GM12878 (cell line): Measurements from ENCODE around the gene HSPB1. TPM values are rescaled to one million over a fixed set of nuclear protein-coding genes. Genes with fewer than 3 reads are reported as not detected.

Experiments used
- CHD1 ChIP-seq: IDR thresholded peaks from 2 replicates; pipeline ENCODE4 v1.6.1; 2012; ENCODE audit warnings: low read depth, low read length, improper control_type of control experiment
- CREB1 ChIP-seq: IDR thresholded peaks from 2 replicates; pipeline ENCODE4 v1.6.1; 2012; ENCODE audit warnings: low read depth, mild to moderate bottlenecking, inconsistent platforms
- IKZF1 ChIP-seq: fragments of 450-650 bp; conservative IDR thresholded peaks from 2 replicates; pipeline ENCODE4 v1.6.1; 2017; ENCODE audit warnings: antibody characterized with exemption, mild to moderate bottlenecking
- IRF4 ChIP-seq: IDR thresholded peaks from 2 replicates; pipeline ENCODE4 v1.6.1; 2011; ENCODE audit warnings: low read depth, low read length
- MEF2B ChIP-seq: fragments of 450-650 bp; IDR thresholded peaks from 2 replicates; pipeline ENCODE4 v1.6.1; 2018; ENCODE audit warnings: mild to moderate bottlenecking, moderate library complexity; ENCODE audit not compliant: partially characterized antibody, poor library complexity, severe bottlenecking
- NFYA ChIP-seq: IDR thresholded peaks from 2 replicates; pipeline ENCODE4 v1.6.1; 2011; ENCODE audit warnings: low read depth, mild to moderate bottlenecking, low read length, improper control_type of control experiment, borderline replicate concordance
- NFYB ChIP-seq: IDR thresholded peaks from 2 replicates; pipeline ENCODE4 v1.6.1; 2011; ENCODE audit warnings: low read depth, mild to moderate bottlenecking, low read length, improper control_type of control experiment, moderate library complexity; ENCODE audit not compliant: insufficient read depth
- POLR2AphosphoS2 ChIP-seq: IDR thresholded peaks from 2 replicates; pipeline ENCODE4 v1.6.1; 2011; ENCODE audit warnings: low read depth, mild to moderate bottlenecking, low read length, improper control_type of control experiment, moderate library complexity
- RAD21 ChIP-seq: IDR thresholded peaks from 2 replicates; pipeline ENCODE4 v1.6.1; 2011; ENCODE audit warnings: mild to moderate bottlenecking, low read depth, low read length, moderate library complexity; ENCODE audit not compliant: insufficient read depth
- RBBP5 ChIP-seq: fragments of 200-600 bp; sonication (generic); conservative IDR thresholded peaks from 2 replicates; pipeline ENCODE4 v1.6.1; 2016
- RUNX3 ChIP-seq: IDR thresholded peaks from 2 replicates; pipeline ENCODE4 v1.6.1; 2012; ENCODE audit warnings: low read length, inconsistent platforms
- ZNF622 ChIP-seq: fragments of 450-650 bp; IDR thresholded peaks from 2 replicates; pipeline ENCODE4 v1.6.1; 2017; ENCODE audit warnings: mild to moderate bottlenecking, inconsistent platforms
- polyA plus RNA-seq, 11 experiments: library from polyadenylated mRNA; depleted of rRNA in 4 of 11; unstranded in 6 of 11; stranded (reverse) in 5 of 11; fragments of >200 nt; fragmentation: Nextera tagmentation in 4 of 11; fragmentation: Illumina TruSeq in 1 of 11; extraction: Ambion mirVana in 4 of 11; extraction: Trizol in 1 of 11; gene quantifications; 1 replicate in 1 of 11; 2 replicates in 10 of 11; pipeline versions ENCODE4 v1.2.1 to v1.2.3, GENCODE V29; 2011 to 2016; ENCODE audit warnings: inconsistent platforms in 2 of 11, missing spikeins in 2 of 11, low read depth in 1 of 11
- total RNA-seq, 4 experiments: library from RNA; depleted of rRNA in 3 of 4; stranded (reverse); fragments of >200 nt in 3 of 4; fragmentation: Illumina TruSeq in 1 of 4; extraction: Trizol in 1 of 4; gene quantifications; 2 replicates each; pipeline versions ENCODE4 v1.2.1 to v1.2.3, GENCODE V29; 2013 to 2021
- TF ChIP-seq, protein P1 (sequence below): fragments of 450-650 bp; IDR thresholded peaks from 2 replicates; pipeline ENCODE4 v1.6.1; 2017; ENCODE audit warnings: mild to moderate bottlenecking, low read depth, inconsistent platforms; ENCODE audit not compliant: poor library complexity, severe bottlenecking
- TF ChIP-seq, protein P2 (sequence below): fragments of 450-650 bp; IDR thresholded peaks from 2 replicates; pipeline ENCODE4 v1.6.1; 2018; ENCODE audit warnings: borderline replicate concordance, mild to moderate bottlenecking; ENCODE audit not compliant: partially characterized antibody
- TF ChIP-seq, protein P3 (sequence below): IDR thresholded peaks from 2 replicates; pipeline ENCODE4 v1.6.1; 2011; ENCODE audit warnings: low read depth, mild to moderate bottlenecking, low read length, moderate library complexity, borderline replicate concordance; ENCODE audit errors: extremely low read depth
- TF ChIP-seq, protein P4 (sequence below): IDR thresholded peaks from 2 replicates; pipeline ENCODE4 v1.6.1; 2012; ENCODE audit warnings: low read depth, low read length, improper control_type of control experiment
- TF ChIP-seq, protein P5 (sequence below): IDR thresholded peaks from 2 replicates; pipeline ENCODE4 v1.6.1; 2012; ENCODE audit warnings: improper control_type of control experiment, low read depth, low read length; ENCODE audit not compliant: insufficient replicate concordance

Gene HSPB1
- total and polyA plus RNA-seq, 10 of the 15 experiments (the other 5 are each of a cell fraction or from before 2014, with no cell fraction given) = 13.7 to 297 (median 62.0) TPM

DNA sequence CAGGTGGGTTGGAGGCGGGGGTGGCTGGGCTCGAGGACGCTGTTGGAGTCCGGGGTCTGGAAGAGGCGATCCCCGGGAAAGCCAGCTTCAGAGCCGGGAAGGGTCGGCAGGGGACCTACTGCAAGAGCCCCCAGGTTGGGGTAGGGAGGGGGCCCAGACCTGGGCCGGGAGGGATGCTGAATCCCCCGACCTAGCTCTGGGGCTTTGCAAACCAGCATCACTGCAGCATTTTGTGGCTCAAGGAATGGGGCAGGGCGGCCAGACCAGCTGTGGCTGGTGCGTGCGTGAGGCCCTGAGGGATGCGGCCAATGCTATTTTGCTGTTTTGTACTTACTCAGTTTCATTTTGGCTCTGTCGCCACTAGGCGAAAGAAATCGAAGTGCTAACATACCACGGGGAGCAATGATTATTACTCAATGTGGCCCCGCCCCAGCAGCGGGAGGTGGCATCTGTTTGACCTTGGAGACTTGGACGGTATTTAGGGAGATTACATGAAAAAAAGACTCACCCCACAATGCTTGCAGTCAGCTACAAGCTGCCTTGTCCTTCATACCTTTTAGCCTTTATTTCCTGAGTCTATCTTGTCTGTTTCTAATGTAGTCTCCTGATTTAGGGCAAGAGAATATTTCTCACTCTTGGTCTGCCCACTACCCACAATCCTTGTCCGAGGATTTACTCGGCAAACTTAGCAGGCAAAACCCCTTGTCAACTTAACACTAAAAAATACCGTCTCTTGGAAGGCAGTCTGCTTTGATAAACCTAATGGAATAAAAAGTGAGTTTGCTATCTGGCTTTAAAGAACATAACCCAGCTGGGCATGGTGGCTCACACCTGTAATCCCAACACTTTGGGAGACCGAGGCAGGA lies 16.2 kb downstream of the HSPB1 start (continued):
- TF ChIP-seq, protein P1, sequence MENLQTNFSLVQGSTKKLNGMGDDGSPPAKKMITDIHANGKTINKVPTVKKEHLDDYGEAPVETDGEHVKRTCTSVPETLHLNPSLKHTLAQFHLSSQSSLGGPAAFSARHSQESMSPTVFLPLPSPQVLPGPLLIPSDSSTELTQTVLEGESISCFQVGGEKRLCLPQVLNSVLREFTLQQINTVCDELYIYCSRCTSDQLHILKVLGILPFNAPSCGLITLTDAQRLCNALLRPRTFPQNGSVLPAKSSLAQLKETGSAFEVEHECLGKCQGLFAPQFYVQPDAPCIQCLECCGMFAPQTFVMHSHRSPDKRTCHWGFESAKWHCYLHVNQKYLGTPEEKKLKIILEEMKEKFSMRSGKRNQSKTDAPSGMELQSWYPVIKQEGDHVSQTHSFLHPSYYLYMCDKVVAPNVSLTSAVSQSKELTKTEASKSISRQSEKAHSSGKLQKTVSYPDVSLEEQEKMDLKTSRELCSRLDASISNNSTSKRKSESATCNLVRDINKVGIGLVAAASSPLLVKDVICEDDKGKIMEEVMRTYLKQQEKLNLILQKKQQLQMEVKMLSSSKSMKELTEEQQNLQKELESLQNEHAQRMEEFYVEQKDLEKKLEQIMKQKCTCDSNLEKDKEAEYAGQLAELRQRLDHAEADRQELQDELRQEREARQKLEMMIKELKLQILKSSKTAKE = no peak
- TF ChIP-seq RBBP5 (no peak), IKZF1 (peak; percentile 59), RUNX3 (peak; percentile 67), POLR2AphosphoS2 (no peak), IRF4 (peak; percentile 35; the same call in 1 of the 2 replicates), CREB1 (0 out of 2 replicates have a peak, but pooled peaks have one; percentile 50), MEF2B (peak; percentile 52), CHD1 (no peak; the same call in 1 of the 2 replicates), ZNF622 (no peak), NFYB (no peak), NFYA (no peak), RAD21 (peak; percentile 11; the same call in 1 of the 2 replicates)
- TF ChIP-seq, protein P2, sequence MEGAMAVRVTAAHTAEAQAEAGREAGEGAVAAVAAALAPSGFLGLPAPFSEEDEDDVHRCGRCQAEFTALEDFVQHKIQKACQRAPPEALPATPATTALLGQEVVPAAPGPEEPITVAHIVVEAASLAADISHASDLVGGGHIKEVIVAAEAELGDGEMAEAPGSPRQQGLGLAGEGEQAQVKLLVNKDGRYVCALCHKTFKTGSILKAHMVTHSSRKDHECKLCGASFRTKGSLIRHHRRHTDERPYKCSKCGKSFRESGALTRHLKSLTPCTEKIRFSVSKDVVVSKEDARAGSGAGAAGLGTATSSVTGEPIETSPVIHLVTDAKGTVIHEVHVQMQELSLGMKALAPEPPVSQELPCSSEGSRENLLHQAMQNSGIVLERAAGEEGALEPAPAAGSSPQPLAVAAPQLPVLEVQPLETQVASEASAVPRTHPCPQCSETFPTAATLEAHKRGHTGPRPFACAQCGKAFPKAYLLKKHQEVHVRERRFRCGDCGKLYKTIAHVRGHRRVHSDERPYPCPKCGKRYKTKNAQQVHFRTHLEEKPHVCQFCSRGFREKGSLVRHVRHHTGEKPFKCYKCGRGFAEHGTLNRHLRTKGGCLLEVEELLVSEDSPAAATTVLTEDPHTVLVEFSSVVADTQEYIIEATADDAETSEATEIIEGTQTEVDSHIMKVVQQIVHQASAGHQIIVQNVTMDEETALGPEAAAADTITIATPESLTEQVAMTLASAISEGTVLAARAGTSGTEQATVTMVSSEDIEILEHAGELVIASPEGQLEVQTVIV = no peak
- TF ChIP-seq, protein P3, sequence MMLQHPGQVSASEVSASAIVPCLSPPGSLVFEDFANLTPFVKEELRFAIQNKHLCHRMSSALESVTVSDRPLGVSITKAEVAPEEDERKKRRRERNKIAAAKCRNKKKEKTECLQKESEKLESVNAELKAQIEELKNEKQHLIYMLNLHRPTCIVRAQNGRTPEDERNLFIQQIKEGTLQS = no peak
- TF ChIP-seq, protein P4, sequence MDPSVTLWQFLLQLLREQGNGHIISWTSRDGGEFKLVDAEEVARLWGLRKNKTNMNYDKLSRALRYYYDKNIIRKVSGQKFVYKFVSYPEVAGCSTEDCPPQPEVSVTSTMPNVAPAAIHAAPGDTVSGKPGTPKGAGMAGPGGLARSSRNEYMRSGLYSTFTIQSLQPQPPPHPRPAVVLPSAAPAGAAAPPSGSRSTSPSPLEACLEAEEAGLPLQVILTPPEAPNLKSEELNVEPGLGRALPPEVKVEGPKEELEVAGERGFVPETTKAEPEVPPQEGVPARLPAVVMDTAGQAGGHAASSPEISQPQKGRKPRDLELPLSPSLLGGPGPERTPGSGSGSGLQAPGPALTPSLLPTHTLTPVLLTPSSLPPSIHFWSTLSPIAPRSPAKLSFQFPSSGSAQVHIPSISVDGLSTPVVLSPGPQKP = no peak
- TF ChIP-seq, protein P5, sequence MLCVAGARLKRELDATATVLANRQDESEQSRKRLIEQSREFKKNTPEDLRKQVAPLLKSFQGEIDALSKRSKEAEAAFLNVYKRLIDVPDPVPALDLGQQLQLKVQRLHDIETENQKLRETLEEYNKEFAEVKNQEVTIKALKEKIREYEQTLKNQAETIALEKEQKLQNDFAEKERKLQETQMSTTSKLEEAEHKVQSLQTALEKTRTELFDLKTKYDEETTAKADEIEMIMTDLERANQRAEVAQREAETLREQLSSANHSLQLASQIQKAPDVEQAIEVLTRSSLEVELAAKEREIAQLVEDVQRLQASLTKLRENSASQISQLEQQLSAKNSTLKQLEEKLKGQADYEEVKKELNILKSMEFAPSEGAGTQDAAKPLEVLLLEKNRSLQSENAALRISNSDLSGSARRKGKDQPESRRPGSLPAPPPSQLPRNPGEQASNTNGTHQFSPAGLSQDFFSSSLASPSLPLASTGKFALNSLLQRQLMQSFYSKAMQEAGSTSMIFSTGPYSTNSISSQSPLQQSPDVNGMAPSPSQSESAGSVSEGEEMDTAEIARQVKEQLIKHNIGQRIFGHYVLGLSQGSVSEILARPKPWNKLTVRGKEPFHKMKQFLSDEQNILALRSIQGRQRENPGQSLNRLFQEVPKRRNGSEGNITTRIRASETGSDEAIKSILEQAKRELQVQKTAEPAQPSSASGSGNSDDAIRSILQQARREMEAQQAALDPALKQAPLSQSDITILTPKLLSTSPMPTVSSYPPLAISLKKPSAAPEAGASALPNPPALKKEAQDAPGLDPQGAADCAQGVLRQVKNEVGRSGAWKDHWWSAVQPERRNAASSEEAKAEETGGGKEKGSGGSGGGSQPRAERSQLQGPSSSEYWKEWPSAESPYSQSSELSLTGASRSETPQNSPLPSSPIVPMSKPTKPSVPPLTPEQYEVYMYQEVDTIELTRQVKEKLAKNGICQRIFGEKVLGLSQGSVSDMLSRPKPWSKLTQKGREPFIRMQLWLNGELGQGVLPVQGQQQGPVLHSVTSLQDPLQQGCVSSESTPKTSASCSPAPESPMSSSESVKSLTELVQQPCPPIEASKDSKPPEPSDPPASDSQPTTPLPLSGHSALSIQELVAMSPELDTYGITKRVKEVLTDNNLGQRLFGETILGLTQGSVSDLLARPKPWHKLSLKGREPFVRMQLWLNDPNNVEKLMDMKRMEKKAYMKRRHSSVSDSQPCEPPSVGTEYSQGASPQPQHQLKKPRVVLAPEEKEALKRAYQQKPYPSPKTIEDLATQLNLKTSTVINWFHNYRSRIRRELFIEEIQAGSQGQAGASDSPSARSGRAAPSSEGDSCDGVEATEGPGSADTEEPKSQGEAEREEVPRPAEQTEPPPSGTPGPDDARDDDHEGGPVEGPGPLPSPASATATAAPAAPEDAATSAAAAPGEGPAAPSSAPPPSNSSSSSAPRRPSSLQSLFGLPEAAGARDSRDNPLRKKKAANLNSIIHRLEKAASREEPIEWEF = peak; percentile 29
